OCI-LY7 (cell line): ENCODE results near the gene SCML2. TPM values are rescaled to one million over a fixed set of nuclear protein-coding genes. Genes with fewer than 3 reads are reported as not detected.

Experiments used
- BruUV-seq: library from RNA; stranded (reverse); fragments of 400-500 nt; replicated peaks from 2 replicates; lab custom pipeline; 2021; lab: Mats Ljungman, UMichigan
- CTCF ChIA-PET: fragments of 300-600 bp; sonication (Branson Sonifier 250); formaldehyde crosslinking; loops from one replicate; lab custom pipeline; 2022; ENCODE audit warnings: antibody characterized with exemption; ENCODE audit not compliant: unreplicated experiment; lab: Charles Lee
- POLR2A ChIA-PET: fragments of 300-600 bp; sonication (Branson Sonifier 250); formaldehyde crosslinking; loops from one replicate; lab custom pipeline; 2022; ENCODE audit warnings: antibody characterized with exemption; lab: Charles Lee
- DNase-seq: peaks from one replicate; pipeline ENCODE4 v3.0.0-alpha.2; 2015; ENCODE audit warnings: low spot score
- H2AFZ ChIP-seq: fragments of 200-600 bp; sonication (generic), shearing (Covaris generic); 2 replicates; pipeline ENCODE4 v1.6.1; 2014; ENCODE audit warnings: mild to moderate bottlenecking, antibody characterized with exemption, low read length, moderate library complexity
- H3K27ac ChIP-seq: fragments of 200-600 bp; sonication (generic); 2 replicates; pipeline ENCODE4 v1.5.1; 2014; ENCODE audit warnings: mixed run types, low read depth, mild to moderate bottlenecking, moderate library complexity, low read length, inconsistent platforms; ENCODE audit not compliant: poor library complexity, severe bottlenecking
- H3K36me3 ChIP-seq: fragments of 200-600 bp; sonication (generic); 2 replicates; pipeline ENCODE4 v1.6.1; 2014; ENCODE audit warnings: mild to moderate bottlenecking, antibody characterized with exemption, low read length, moderate library complexity, mixed read lengths; ENCODE audit not compliant: insufficient read depth
- H3K4me1 ChIP-seq: fragments of 200-600 bp; sonication (generic); 2 replicates; pipeline ENCODE4 v1.5.1; 2014; ENCODE audit warnings: mild to moderate bottlenecking, low read length; ENCODE audit not compliant: insufficient read depth, poor library complexity, severe bottlenecking
- H3K4me2 ChIP-seq: fragments of 200-600 bp; sonication (generic); 2 replicates; pipeline ENCODE4 v1.6.1; 2014; ENCODE audit warnings: mild to moderate bottlenecking, low read length
- H3K4me3 ChIP-seq: fragments of 200-600 bp; sonication (generic); 2 replicates; pipeline ENCODE4 v1.5.1; 2014; ENCODE audit warnings: mild to moderate bottlenecking, low read depth, low read length; ENCODE audit not compliant: poor library complexity, severe bottlenecking
- H3K79me2 ChIP-seq: fragments of 200-600 bp; sonication (generic); 2 replicates; pipeline ENCODE4 v1.6.1; 2016; ENCODE audit warnings: low read depth, mild to moderate bottlenecking, low read length, moderate library complexity, mixed read lengths; ENCODE audit not compliant: insufficient read depth
- H3K9me2 ChIP-seq: fragments of 200-600 bp; sonication (generic); 2 replicates; pipeline ENCODE4 v1.6.1; 2016; ENCODE audit warnings: mild to moderate bottlenecking, low read length, mixed read lengths; ENCODE audit not compliant: insufficient read depth
- H3K9me3 ChIP-seq: fragments of 200-600 bp; sonication (generic); 2 replicates; pipeline ENCODE4 v1.6.1; 2014; ENCODE audit warnings: mild to moderate bottlenecking, mixed run types, low read length, mixed read lengths
- H4K20me1 ChIP-seq: fragments of 200-600 bp; sonication (generic); 2 replicates; pipeline ENCODE4 v1.6.1; 2014; ENCODE audit warnings: mild to moderate bottlenecking, antibody characterized with exemption, low read length, moderate library complexity, mixed read lengths; ENCODE audit not compliant: insufficient read depth
- EZH2phosphoT487 ChIP-seq: fragments of 200-600 bp; sonication (generic); IDR thresholded peaks from 2 replicates; pipeline ENCODE4 v1.6.1; 2018; ENCODE audit warnings: low read depth, borderline replicate concordance, mild to moderate bottlenecking, mixed run types, antibody characterized with exemption, low read length, moderate library complexity, mixed read lengths
- intact Hi-C: fragments of 100-400 bp; cut with micrococcal nuclease; formaldehyde crosslinking; loops from one replicate; pipeline ENCODE4 v1.10.0; 2022; ENCODE audit not compliant: unreplicated experiment
- total RNA-seq, 2 experiments: library from RNA; depleted of rRNA in 1 of 2; stranded (reverse); fragments of >200 nt in 1 of 2; shearing (Covaris generic) in 1 of 2; gene quantifications; 2 replicates each; pipeline ENCODE4 v1.2.3, GENCODE V29; 2014 to 2022
- TF ChIP-seq, protein P1 (sequence below): fragments of 200-600 bp; sonication (generic); conservative IDR thresholded peaks from 2 replicates; pipeline ENCODE4 v1.5.1; 2014; ENCODE audit warnings: mild to moderate bottlenecking, antibody characterized with exemption, low read length, moderate library complexity, mixed read lengths

The SCML2 gene
- total RNA-seq, 2 experiments from 2014 or later = 12.9 to 26.2 TPM

GRCh38 chrX:18297251-18297650 is 57.2 kb downstream of the SCML2 start:
- no peak overlapping the region for H3K4me3 ChIP-seq
- H3K9me3 ChIP-seq = no peaks in the 10 kb centered on the region
- CTCF ChIA-PET = no interaction called here
- H3K36me3 ChIP-seq = peaks cover 4% of the 10 kb centered on the region; the same call in 1 of the 2 replicates
- H3K4me2 ChIP-seq = no peak overlapping the region
- DNase-seq = no peak
- intact Hi-C loops = no loop called here
- no peaks in the 10 kb centered on the region for H3K79me2 ChIP-seq
- POLR2A ChIA-PET = no interaction called here
- no peaks in the 10 kb centered on the region for H3K9me2 ChIP-seq
- H2AFZ ChIP-seq = no peak overlapping the region
- no peak overlapping the region for H3K27ac ChIP-seq
- BruUV-seq = no TSS peak
- no peaks in the 10 kb centered on the region for H4K20me1 ChIP-seq
- TF ChIP-seq, protein P1, sequence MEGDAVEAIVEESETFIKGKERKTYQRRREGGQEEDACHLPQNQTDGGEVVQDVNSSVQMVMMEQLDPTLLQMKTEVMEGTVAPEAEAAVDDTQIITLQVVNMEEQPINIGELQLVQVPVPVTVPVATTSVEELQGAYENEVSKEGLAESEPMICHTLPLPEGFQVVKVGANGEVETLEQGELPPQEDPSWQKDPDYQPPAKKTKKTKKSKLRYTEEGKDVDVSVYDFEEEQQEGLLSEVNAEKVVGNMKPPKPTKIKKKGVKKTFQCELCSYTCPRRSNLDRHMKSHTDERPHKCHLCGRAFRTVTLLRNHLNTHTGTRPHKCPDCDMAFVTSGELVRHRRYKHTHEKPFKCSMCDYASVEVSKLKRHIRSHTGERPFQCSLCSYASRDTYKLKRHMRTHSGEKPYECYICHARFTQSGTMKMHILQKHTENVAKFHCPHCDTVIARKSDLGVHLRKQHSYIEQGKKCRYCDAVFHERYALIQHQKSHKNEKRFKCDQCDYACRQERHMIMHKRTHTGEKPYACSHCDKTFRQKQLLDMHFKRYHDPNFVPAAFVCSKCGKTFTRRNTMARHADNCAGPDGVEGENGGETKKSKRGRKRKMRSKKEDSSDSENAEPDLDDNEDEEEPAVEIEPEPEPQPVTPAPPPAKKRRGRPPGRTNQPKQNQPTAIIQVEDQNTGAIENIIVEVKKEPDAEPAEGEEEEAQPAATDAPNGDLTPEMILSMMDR = no peak
- TF ChIP-seq EZH2phosphoT487 = no peak
- no peaks in the 10 kb centered on the region for H3K4me1 ChIP-seq

DNA sequence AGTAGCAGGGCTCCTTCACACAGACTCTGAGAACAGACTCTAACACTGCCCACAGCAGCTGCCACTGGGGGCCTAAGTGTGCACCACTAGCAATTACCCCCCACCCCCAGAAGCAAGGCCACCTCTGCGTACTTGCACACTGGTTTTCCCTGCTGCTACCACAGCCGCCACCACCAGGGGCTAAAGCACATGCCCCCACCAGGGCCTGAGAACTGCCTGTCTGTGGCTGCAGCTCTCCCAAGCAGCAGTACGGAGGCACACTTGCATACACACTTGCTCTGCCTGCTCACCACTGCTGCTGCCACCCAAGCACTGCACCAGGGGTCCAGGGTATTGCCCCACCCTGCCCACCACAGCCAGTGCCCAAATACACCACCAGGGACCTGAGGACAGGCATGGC is 59.6 kb downstream of the SCML2 start:
- H3K4me2 ChIP-seq = no peak overlapping the region
- CTCF ChIA-PET = no interaction called here
- POLR2A ChIA-PET = no interaction called here
- H3K9me3 ChIP-seq = no peaks in the 10 kb centered on the region
- intact Hi-C loops = no loop called here
- DNase-seq = no peak
- no peak overlapping the region for H3K27ac ChIP-seq
- TF ChIP-seq, protein P1 = no peak
- TF ChIP-seq EZH2phosphoT487 = no peak
- H3K4me1 ChIP-seq = no peaks in the 10 kb centered on the region
- H2AFZ ChIP-seq = no peak overlapping the region
- H3K9me2 ChIP-seq = no peaks in the 10 kb centered on the region
- H3K36me3 ChIP-seq = peaks cover 4% of the 10 kb centered on the region; the same call in 1 of the 2 replicates
- no TSS peak for BruUV-seq
- H4K20me1 ChIP-seq = no peaks in the 10 kb centered on the region
- no peaks in the 10 kb centered on the region for H3K79me2 ChIP-seq
- no peak overlapping the region for H3K4me3 ChIP-seq

GRCh38 chrX:18291006-18291545 is 63.4 kb downstream of the SCML2 start:
- Histone ChIP-seq H3K4me1 (no peaks in the 10 kb centered on the region), H3K4me3 (no peak overlapping the region), H2AFZ (no peak overlapping the region), H3K4me2 (no peak overlapping the region), H3K9me3 (no peaks in the 10 kb centered on the region), H3K79me2 (no peaks in the 10 kb centered on the region), H3K27ac (no peak overlapping the region), H3K36me3 (no peaks in the 10 kb centered on the region), H3K9me2 (no peaks in the 10 kb centered on the region), H4K20me1 (no peaks in the 10 kb centered on the region)
- BruUV-seq = no TSS peak
- no peak for DNase-seq
- ChIA-PET CTCF (no interaction called here), POLR2A (interaction anchor here (0.9 kb wide), 1 partner anchor 20 kb away, joined by 3 read pairs; no protein-coding TSS in a partner anchor)
- TF ChIP-seq EZH2phosphoT487 = no peak
- TF ChIP-seq, protein P1 = no peak
- intact Hi-C loops = no loop called here
